Measurements from ENCODE around the gene TEX13C.

Gene TEX13C

GRCh38 chrX:125333583-125333982 lies 13.9 kb downstream of the TEX13C start:
- Mint-ChIP-seq H3K4me3 (no peak overlapping the region), H3K27ac (no peak overlapping the region)
- ATAC-seq, result no peak

GRCh38 chrX:125340490-125340889 lies 20.8 kb downstream of the TEX13C start:
- no peak overlapping the region for H3K27ac Mint-ChIP-seq

More at GRCh38 chrX:125333583-125333982, 13.9 kb downstream of the TEX13C start:
- DNase-seq (ENCODE audit: low spot score in 2 of 2), result no peak
- no peaks in the 10 kb centered on the region for H3K9me3 Mint-ChIP-seq
- H3K36me3 Mint-ChIP-seq, result no peaks in the 10 kb centered on the region
- H3K4me1 Mint-ChIP-seq, result no peaks in the 10 kb centered on the region

GRCh38 chrX:125374169-125374568 lies 54.5 kb downstream of the TEX13C start:
- no peak for ATAC-seq
- no peak overlapping the region for H3K4me3 Mint-ChIP-seq
- no peaks in the 10 kb centered on the region for H3K36me3 Mint-ChIP-seq
- H3K27ac Mint-ChIP-seq, result no peak overlapping the region
- H3K9me3 Mint-ChIP-seq, result no peaks in the 10 kb centered on the region
- no peaks in the 10 kb centered on the region for H3K4me1 Mint-ChIP-seq
- DNase-seq (ENCODE audit: low spot score in 2 of 2), result no peak

More at GRCh38 chrX:125340490-125340889, 20.8 kb downstream of the TEX13C start:
- ATAC-seq (no peak), DNase-seq (ENCODE audit: low spot score in 2 of 2) (no peak)
- no peaks in the 10 kb centered on the region for H3K36me3 Mint-ChIP-seq
- no peaks in the 10 kb centered on the region for H3K9me3 Mint-ChIP-seq
- H3K4me3 Mint-ChIP-seq, result no peak overlapping the region
- H3K4me1 Mint-ChIP-seq, result no peaks in the 10 kb centered on the region
